HG03378 (cell line): ENCODE data around the gene NKAIN4.

Source experiments
- ATAC-seq: cut with Tn5 transposase; IDR thresholded peaks from one replicate; pipeline ENCODE4 v1.9.1; 2021; ENCODE audit warnings: mild to moderate bottlenecking, moderate library complexity; ENCODE audit not compliant: unreplicated experiment

NKAIN4 gene

GRCh38 chr20:63288581-63289251 lies 34.5 kb upstream of the NKAIN4 start:
- no peak for ATAC-seq

GRCh38 chr20:63287697-63288580 lies 33.7 kb upstream of the NKAIN4 start:
- ATAC-seq, result no peak

- ATAC-seq, result no peak
These were observed 32.8 kb upstream of the NKAIN4 start for GRCh38 chr20:63286781-63287696.

GRCh38 chr20:63285636-63286615 lies 31.7 kb upstream of the NKAIN4 start:
- ATAC-seq, result no peak

- no peak for ATAC-seq
These were observed 30.8 kb upstream of the NKAIN4 start for GRCh38 chr20:63284981-63285524.

GRCh38 chr20:63284544-63284949 lies 30.3 kb upstream of the NKAIN4 start:
- ATAC-seq, result no peak

- ATAC-seq, result no peak
These were observed 29.8 kb upstream of the NKAIN4 start for GRCh38 chr20:63284083-63284440.

- ATAC-seq, result no peak
These were observed 29.3 kb upstream of the NKAIN4 start for GRCh38 chr20:63283397-63284082.

GRCh38 chr20:63282946-63283345 lies 28.7 kb upstream of the NKAIN4 start:
- ATAC-seq, result no peak

- no peak for ATAC-seq
These were observed 27.7 kb upstream of the NKAIN4 start for GRCh38 chr20:63281742-63282665.

GRCh38 chr20:63280929-63281545 lies 26.8 kb upstream of the NKAIN4 start:
- ATAC-seq, result no peak

- no peak for ATAC-seq
These were observed 26.1 kb upstream of the NKAIN4 start for GRCh38 chr20:63280371-63280770.

GRCh38 chr20:63279931-63280330 lies 25.7 kb upstream of the NKAIN4 start:
- ATAC-seq, result no peak

GRCh38 chr20:63278661-63279060 lies 24.4 kb upstream of the NKAIN4 start:
- ATAC-seq, result no peak

GRCh38 chr20:63277466-63278272 lies 23.4 kb upstream of the NKAIN4 start:
- no peak for ATAC-seq

GRCh38 chr20:63276956-63277355 lies 22.7 kb upstream of the NKAIN4 start:
- ATAC-seq, result no peak

- no peak for ATAC-seq
These were observed 21.6 kb upstream of the NKAIN4 start for GRCh38 chr20:63275825-63276224.
